GM12878 (cell line): ENCODE data around the gene ANKIB1.

Source experiments
- CHD1 ChIP-seq: IDR thresholded peaks from 2 replicates; pipeline ENCODE4 v1.6.1; 2012; ENCODE audit warnings: low read depth, low read length, improper control_type of control experiment
- CTCF ChIP-seq, 3 experiments: IDR thresholded peaks in 2 of 3; conservative IDR thresholded peaks in 1 of 3; 2 replicates each; pipeline ENCODE4 v1.5.1; 2011; ENCODE audit warnings: low read depth in 3 of 3, low read length in 3 of 3, mild to moderate bottlenecking in 3 of 3, control low read depth in 2 of 3, moderate library complexity in 2 of 3, inconsistent platforms in 1 of 3, mixed read lengths in 1 of 3; ENCODE audit not compliant: control insufficient read depth in 2 of 3, insufficient read depth in 1 of 3; ENCODE audit errors: extremely low read depth in 1 of 3
- CUX1 ChIP-seq: IDR thresholded peaks from 2 replicates; pipeline ENCODE4 v1.6.1; 2012; ENCODE audit warnings: improper control_type of control experiment, low read depth, low read length; ENCODE audit not compliant: insufficient replicate concordance
- ELK1 ChIP-seq: IDR thresholded peaks from 2 replicates; pipeline ENCODE4 v1.6.1; 2012; ENCODE audit warnings: low read depth, low read length, improper control_type of control experiment
- KDM1A ChIP-seq: fragments of 200-600 bp; sonication (generic); IDR thresholded peaks from 2 replicates; pipeline ENCODE4 v1.6.1; 2016; ENCODE audit warnings: borderline replicate concordance
- NR2F1 ChIP-seq: fragments of 450-650 bp; conservative IDR thresholded peaks from 2 replicates; pipeline ENCODE4 v1.6.1; 2017; ENCODE audit warnings: mild to moderate bottlenecking
- RFX5 ChIP-seq: IDR thresholded peaks from 2 replicates; pipeline ENCODE4 v1.6.1; 2011; ENCODE audit warnings: low read depth, low read length, improper control_type of control experiment
- SMC3 ChIP-seq: IDR thresholded peaks from 2 replicates; pipeline ENCODE4 v1.6.1; 2011; ENCODE audit warnings: low read length, improper control_type of control experiment, borderline replicate concordance
- SP1 ChIP-seq: IDR thresholded peaks from one replicate; pipeline ENCODE4 v1.6.1; 2011; ENCODE audit warnings: low read depth, low read length

- TF ChIP-seq NR2F1: no peak
- no peak for TF ChIP-seq KDM1A
- TF ChIP-seq ELK1: no peak
- no peak for TF ChIP-seq CTCF (IDR thresholded peaks at IDR 0.05 in 2 of 3, conservative IDR thresholded peaks at IDR 0.05 in 1 of 3; ENCODE audit: control insufficient read depth in 2 of 3, extremely low read depth in 1 of 3, insufficient read depth in 1 of 3, low read depth in 3 of 3, low read length in 3 of 3)
- TF ChIP-seq CUX1: no peak
- no peak for TF ChIP-seq SP1
- no peak for TF ChIP-seq SMC3
- TF ChIP-seq RFX5: no peak
- no peak for TF ChIP-seq CHD1
Observed at GRCh38 chr7:92402920-92403759, 157.4 kb downstream of the ANKIB1 start.
